Retinal pigment epithelial cell (primary cell): Measurements from ENCODE around the gene ACP1.
"Not testable (repeated sequence)": the region's sequence is repeated elsewhere in the genome, so short reads cannot be mapped to it uniquely, and the experiment has no call there.

Source experiments
- DNase-seq: peaks from one replicate; pipeline ENCODE4 v3.0.0-alpha.2; 2010; ENCODE audit warnings: low read depth
- H3K4me3 ChIP-seq: 2 replicates; pipeline ENCODE4 v1.5.1; 2011; ENCODE audit warnings: mild to moderate bottlenecking, low read length, control low read depth, moderate library complexity
- TF ChIP-seq, protein P1 (sequence below): conservative IDR thresholded peaks from 2 replicates; pipeline ENCODE4 v1.5.1; 2011; ENCODE audit warnings: low read depth, low read length, control low read depth, inconsistent platforms

The ACP1 gene

DNA sequence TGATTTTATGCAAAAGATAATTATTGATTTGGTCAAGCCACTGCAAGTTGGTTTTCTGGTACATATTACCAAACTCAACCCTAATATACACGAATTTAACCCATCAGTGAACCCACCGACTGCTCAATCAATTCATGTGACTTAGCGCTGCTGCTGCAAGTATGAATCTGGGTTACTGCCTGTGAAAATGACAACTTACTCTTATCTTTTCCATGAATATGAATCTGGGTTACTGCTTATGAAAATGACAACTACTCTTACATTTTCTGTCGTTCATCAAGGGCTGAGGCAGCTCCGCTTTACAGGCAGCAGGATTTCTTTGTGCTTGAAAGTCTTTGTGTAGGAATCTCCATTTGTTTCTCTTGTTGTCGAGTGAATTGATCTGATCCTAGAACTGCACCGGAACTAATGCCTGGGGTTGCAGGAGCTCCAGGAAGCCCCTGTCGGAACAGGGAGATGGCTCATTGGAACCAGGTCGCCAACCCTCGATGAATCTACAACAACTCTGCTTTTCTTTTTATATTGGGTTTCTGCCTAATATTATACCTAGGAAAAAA, 45.3 kb downstream of the ACP1 start:
- DNase-seq = no peak
- TF ChIP-seq, protein P1, sequence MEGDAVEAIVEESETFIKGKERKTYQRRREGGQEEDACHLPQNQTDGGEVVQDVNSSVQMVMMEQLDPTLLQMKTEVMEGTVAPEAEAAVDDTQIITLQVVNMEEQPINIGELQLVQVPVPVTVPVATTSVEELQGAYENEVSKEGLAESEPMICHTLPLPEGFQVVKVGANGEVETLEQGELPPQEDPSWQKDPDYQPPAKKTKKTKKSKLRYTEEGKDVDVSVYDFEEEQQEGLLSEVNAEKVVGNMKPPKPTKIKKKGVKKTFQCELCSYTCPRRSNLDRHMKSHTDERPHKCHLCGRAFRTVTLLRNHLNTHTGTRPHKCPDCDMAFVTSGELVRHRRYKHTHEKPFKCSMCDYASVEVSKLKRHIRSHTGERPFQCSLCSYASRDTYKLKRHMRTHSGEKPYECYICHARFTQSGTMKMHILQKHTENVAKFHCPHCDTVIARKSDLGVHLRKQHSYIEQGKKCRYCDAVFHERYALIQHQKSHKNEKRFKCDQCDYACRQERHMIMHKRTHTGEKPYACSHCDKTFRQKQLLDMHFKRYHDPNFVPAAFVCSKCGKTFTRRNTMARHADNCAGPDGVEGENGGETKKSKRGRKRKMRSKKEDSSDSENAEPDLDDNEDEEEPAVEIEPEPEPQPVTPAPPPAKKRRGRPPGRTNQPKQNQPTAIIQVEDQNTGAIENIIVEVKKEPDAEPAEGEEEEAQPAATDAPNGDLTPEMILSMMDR = no peak
- H3K4me3 ChIP-seq = no peak overlapping the region

DNA sequence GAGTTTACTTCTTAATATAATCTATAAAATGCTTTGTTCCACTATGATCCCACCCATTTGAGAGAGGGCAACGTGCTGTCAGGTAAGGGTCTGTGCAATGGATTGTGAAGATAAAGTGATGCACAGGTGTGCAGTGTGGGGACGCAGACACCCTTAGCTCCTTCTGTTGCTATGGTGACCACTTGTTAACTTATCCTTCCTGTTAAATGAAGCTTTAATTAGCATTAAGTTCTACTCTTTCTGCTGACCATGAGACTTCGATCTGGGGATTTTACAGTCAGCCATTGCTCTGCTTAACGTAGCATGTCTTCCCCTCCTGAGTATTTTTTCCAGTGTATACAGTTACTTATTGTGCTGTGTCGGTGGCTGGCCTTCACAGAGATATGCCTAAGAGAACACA, 46.2 kb downstream of the ACP1 start:
- no peak for DNase-seq
- no peak overlapping the region for H3K4me3 ChIP-seq
- TF ChIP-seq, protein P1 = no peak

DNA sequence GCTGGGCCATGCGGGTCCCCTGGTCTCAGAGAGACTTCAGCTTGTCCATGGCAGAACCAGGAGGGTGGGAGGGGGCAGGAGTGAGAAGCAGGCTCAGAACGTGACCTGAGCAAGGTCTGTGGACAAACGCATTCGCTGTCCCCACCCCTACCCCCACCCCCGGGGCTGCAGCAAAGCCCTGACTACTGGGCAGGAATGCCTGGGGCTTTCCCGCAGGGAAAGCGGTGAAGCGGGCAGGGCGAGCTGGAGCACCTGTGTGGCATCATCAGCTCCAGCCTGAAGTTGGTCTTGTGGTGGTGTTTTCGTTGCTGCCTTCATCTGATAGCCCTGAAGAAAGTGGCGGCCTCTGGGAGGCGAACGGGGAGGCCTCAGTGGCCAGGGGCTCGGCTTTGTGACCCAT, 49.2 kb downstream of the ACP1 start:
- H3K4me3 ChIP-seq = no peak overlapping the region
- no peak for DNase-seq
- TF ChIP-seq, protein P1 = no peak

DNA sequence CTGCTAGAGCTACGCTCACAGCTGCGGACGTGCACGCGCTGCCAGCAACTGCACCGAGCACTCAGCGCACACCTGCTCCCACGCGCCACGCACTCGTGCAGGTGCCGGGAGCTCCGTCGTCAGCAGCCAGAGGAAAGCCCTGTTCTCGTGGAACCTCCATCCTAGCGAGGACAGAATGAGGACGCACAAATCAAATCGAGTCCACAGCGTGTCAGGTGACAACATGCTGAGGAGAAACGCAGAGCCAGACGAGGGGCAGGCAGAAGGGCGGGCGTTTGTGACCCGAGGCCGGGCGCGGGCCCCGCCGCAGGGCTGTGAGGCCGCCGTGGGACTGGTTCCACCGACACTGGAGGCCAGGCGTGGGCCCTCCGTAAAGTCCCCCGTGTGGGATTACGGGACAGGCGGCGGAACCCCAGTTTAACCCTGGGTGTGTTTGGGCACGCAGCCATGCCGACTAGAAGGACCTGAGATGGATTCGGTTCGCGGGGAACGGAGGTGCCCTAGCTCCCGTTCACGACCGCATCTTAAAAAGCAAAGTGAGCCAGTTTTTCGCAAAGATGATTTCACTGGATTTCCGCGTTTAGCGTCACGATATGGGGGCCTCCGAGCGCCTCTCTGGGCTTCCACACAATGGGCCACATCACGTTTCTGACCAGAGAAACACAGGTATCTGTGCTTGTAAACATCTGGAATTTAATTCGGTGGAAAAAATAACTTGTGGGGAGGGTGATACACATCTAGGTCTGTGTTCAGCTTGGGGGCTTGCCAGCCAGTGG, 50.0 kb downstream of the ACP1 start:
- no peak for DNase-seq
- no peak overlapping the region for H3K4me3 ChIP-seq
- TF ChIP-seq, protein P1 = no peak

DNA sequence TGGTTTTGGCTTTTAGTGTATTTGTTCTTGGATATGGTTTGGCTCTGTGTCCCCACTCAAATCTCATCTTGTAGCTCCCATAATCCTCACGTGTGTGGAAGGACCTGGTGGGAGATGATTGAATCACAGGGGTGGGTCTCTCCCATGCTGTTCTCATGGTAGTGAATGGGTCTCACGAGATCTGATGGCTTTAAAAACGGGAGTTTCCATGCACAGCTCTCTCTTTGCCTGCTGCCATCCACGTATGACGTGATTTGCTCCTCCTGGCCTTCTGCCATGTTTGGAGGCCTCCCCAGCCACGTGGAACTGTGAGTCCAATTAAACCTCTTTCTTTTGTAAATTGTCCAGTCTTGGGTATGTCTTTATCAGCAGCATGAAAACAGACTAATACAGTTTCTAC, 51.2 kb downstream of the ACP1 start:
- not testable (repeated sequence) for DNase-seq, H3K4me3 ChIP-seq

DNA sequence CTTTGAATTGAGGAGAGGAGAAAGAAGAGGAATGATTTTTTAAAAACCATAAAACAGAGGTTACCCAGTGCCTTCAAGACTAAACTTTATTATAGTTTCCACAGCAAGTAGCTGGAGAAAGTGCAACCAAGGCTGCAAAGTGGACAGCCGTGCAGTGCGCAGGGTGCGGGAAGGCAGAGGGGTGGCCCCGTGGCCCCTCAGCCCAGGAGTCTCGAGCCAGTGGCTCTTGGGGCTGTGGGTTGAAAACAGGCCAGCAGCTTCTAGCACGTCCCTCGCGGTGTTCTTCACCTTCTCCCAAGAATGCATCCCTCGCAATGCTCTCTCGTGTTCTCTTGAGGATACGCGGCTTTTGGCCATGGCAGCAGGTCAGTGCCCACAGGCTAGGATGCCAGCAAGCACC, 51.6 kb downstream of the ACP1 start:
- DNase-seq = no peak
- TF ChIP-seq, protein P1 = no peak
- no peak overlapping the region for H3K4me3 ChIP-seq

DNA sequence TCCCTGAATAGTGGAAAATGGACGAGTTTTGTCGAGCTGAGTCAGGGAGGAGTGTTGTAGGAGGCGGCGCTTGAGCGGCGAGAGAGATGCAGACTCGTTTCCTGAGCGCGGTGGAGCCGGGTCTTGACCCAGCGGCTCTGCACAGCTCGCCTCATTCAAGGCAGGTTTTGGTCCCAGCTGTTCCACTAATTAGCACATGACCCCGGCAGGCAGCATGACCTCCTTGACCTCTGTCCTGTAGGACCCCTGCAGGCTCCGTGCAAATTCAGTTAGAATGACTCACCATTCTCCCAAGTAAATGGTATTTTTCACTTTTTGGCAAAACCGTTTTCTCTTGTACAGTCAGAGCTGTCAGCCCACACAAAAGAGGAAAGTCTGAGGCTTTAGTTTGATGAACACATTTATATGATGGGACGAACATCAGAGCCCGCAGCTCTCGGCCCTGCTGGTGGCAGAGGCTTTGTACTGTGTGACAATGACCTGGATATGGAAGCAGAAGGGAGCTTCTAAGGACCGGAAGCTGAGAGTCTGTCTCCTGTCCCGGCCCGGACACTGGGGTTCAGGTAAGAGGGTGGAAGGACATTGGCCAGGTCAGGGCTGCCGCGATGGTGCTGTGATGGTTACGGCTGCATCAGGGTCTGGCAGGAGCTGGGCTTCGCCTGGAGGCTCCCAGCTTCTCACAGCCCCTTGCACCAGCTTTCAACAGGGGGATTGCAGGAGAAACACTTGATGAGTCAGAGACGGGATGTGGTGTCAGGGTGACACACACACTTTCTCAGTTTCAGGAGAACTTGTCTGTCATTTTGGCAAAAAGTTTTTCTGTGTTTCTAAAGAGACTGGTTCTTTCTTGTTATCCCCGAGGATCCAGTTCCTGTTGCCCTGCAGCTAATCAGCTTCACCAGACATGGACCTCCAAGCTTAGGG, 53.0 kb downstream of the ACP1 start:
- peak; percentile 1 for DNase-seq
- peak overlapping the region; percentile 18 for H3K4me3 ChIP-seq
- TF ChIP-seq, protein P1 = no peak
